GM18508 (cell line): ENCODE data around the gene EGR1.

Experiments
- ATAC-seq: cut with Tn5 transposase; IDR thresholded peaks from one replicate; pipeline ENCODE4 v1.9.1; 2021; ENCODE audit warnings: moderate number of reproducible peaks; ENCODE audit not compliant: insufficient read depth, unreplicated experiment

Gene EGR1

GRCh38 chr5:138452720-138453119 is 12.6 kb upstream of the EGR1 start:
- ATAC-seq = no peak

GRCh38 chr5:138453590-138453989 is 11.7 kb upstream of the EGR1 start:
- no peak for ATAC-seq

GRCh38 chr5:138454121-138454520 is 11.2 kb upstream of the EGR1 start:
- no peak for ATAC-seq

GRCh38 chr5:138455232-138455930 is 9.9 kb upstream of the EGR1 start:
- no peak for ATAC-seq

GRCh38 chr5:138457531-138458275 is 7.6 kb upstream of the EGR1 start:
- ATAC-seq = no peak

- no peak for ATAC-seq
These were observed 6.9 kb upstream of the EGR1 start for GRCh38 chr5:138458384-138458783.

- ATAC-seq = no peak
These were observed 6.4 kb upstream of the EGR1 start for GRCh38 chr5:138458856-138459255.

GRCh38 chr5:138459311-138459933 is 5.9 kb upstream of the EGR1 start:
- ATAC-seq = no peak

- no peak for ATAC-seq
These were observed 5.1 kb upstream of the EGR1 start for GRCh38 chr5:138460032-138460693.

- ATAC-seq = no peak
These were observed 3.7 kb upstream of the EGR1 start for GRCh38 chr5:138461343-138462125.

GRCh38 chr5:138463419-138464007 is 1.8 kb upstream of the EGR1 start:
- ATAC-seq = no peak

GRCh38 chr5:138464008-138464387 is 1.3 kb upstream of the EGR1 start:
- peak; percentile 25 for ATAC-seq

GRCh38 chr5:138464388-138465260 is 655 bp upstream of the EGR1 start:
- ATAC-seq = peak; percentile 73

GRCh38 chr5:138466125-138466899 is 1.0 kb downstream of the EGR1 start:
- no peak for ATAC-seq

GRCh38 chr5:138466900-138467710 is 1.8 kb downstream of the EGR1 start:
- ATAC-seq = no peak

- ATAC-seq = no peak
These were observed 2.4 kb downstream of the EGR1 start for GRCh38 chr5:138467711-138468132.
